NCI-H345 treated with DMSO at 0.1 percent for 48 hours (cell line): ENCODE measurements around the gene CCNC.

Source experiments
- DNase-seq: peaks from one replicate; lab custom pipeline; 2025; ENCODE audit not compliant: unreplicated experiment; lab: John Stamatoyannopoulos, UW

The CCNC gene, protein sequence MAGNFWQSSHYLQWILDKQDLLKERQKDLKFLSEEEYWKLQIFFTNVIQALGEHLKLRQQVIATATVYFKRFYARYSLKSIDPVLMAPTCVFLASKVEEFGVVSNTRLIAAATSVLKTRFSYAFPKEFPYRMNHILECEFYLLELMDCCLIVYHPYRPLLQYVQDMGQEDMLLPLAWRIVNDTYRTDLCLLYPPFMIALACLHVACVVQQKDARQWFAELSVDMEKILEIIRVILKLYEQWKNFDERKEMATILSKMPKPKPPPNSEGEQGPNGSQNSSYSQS

DNA sequence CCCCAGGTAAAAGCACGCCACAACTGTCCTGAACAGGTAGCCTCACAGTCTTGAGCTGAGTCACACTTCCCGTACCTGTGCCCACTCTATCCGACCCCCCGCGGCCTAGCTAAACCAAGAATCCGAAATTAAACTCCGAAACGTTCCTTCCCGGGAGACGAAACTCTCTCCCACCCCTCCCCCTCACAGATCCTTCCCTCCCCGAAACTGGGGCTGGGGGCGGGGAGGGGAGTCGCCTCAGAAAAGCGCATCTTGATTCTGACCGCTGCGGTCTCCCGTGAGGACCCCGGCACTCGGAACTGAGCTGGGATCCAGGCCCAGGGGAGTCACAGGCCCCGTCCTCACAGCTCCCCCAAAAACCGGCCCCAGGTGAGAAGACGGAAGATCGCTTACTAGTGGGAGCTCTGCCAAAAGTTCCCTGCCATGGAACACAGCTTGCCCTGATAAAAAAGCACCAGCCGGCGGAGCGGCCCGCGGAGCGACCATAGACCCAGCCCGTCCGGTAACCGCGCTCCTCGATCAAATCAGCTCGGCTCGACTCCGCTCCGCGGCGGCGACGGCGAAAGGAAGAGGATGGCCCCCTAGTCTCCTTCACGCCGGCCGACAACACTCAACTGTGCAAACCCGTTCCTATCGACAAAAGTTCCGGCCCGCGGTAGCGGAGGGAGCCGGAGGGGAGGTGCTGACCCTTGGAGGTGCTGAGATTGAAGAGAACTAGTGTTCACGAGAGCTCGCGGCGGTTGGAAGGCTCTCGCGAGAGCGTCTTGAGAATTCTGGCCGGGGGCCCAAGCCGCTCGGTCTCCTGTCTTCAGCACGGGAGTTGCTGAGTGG is at the start of gene CCNC:
CCNC (minus strand) TSS at position 558 of the 831 bp plus-strand sequence; CDS start at position 425, 133 bp downstream.
- DNase-seq, result peak; percentile 79

DNA sequence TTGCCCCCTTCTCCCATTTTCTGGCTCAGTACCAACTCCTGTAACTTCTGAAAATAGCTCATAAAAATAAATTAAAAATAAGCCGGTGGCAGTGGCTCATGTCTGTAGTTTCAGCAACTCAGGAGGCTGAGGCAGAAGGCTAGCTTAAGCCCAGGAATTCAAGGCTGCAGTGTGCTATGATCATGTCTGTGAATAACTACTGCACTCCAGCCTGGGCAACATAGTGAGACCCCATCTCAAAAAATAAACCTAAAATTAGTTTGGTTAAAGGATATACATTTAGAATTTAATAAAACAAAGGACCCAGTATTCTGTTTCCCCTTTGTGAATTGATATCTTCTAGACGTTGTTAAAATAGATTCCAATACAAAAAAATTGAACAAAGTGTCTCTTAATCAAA is 48.7 kb upstream of the CCNC start:
- DNase-seq, result no peak

DNA sequence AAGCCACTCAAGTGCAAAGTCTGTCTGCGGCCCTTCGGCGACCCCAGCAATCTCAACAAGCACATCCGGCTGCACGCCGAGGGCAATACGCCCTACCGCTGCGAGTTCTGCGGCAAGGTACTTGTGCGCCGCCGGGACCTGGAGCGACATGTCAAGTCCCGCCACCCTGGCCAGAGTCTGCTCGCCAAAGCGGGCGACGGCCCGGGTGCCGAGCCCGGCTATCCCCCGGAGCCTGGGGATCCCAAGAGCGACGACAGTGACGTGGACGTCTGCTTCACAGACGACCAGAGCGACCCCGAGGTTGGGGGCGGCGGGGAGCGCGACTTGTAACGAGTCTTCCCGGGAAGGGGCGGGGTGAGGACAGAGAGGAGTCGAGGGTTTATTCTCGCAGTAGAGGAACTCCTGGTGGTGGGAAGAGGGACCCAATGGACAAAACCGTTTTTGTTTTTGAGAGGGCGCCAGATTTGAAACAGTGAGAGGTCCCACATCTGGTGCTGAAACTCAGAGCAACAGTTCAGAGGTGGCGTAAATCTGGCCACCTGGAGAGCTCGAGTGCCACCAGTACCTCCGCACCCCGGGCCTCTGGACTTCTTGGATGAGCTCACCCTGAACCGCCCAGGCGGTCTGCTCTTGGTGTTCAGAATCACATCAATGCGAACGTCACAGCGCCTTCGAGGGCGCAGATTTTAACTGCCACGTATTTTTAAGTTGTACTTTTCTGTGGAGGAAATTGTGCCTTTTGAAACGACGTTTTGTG is 46.1 kb upstream of the CCNC start:
- DNase-seq, result peak; percentile 43

DNA sequence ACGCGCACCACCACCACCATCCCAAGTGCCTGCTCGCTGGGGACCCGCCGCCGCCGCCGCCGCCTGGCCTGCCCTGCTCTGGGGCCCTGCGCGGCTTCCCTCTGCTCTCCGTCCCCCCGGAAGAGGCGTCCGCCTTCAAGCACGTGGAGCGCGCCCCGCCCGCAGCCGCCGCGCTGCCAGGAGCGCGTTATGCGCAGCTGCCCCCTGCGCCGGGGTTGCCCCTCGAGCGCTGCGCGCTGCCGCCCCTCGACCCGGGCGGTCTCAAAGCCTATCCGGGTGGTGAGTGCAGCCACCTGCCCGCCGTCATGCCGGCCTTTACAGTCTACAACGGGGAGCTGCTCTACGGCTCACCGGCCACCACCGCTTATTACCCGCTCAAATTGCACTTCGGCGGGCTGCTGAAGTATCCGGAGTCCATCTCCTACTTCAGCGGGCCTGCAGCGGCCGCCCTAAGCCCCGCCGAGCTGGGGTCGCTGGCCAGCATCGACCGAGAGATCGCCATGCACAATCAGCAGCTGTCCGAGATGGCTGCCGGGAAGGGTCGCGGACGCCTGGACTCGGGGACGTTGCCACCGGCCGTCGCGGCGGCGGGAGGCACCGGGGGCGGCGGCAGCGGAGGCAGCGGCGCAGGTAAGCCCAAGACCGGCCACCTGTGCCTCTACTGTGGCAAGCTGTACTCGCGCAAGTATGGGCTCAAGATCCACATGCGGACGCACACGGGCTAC is 45.4 kb upstream of the CCNC start:
- peak; percentile 52 for DNase-seq

DNA sequence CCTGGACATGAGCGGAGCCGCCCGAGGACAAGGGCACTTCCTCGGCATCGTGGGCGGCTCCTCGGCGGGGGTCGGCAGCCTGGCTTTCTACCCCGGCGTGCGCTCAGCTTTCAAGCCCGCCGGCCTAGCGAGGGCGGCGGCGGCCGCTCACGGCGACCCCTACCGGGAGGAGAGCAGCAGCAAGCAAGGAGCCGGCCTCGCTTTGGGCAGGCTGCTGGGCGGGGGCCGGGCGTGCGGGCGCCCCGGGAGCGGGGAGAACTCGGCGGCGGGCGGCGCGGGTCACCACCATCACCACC is 44.9 kb upstream of the CCNC start:
- DNase-seq, result peak; percentile 52

DNA sequence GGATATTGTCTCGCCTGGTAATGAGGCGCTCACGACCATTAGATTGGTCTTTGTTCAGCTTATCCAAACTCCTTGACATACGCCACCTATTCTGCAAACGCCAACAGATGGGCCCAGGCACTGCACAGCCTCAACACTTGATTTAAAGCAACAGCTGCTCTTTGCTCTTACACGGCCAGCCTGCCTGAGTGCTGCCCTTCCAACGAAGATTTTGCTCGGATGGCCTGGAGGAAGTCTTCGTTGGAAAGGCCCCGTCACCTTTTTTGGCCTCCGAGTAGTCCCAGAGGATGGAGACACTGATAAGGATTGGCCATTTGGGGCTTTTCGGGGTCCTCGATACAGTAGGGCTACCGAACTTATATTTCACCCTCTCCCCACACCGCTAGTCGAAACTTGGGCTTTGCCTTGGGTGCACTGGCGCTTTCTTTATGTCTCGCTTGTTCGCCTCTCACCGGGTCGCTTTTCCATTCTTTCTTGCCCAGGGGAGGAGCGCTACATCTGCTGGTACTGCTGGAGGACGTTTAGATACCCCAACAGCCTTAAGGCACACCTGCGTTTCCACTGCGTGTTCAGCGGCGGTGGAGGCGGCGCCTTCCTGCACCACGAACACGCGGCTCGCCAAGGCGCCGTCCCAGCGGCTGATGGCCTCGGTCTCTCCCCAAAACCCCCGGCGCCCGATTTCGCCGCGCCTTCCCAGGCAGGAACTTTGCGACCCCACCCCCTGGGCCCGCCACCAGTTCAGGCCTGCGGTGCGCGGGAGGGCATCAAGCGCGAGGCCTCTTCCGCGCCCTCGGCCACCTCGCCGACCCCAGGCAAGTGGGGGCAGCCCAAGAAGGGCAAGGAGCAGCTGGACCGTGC is 44.3 kb upstream of the CCNC start:
- DNase-seq, result peak; percentile 44

DNA sequence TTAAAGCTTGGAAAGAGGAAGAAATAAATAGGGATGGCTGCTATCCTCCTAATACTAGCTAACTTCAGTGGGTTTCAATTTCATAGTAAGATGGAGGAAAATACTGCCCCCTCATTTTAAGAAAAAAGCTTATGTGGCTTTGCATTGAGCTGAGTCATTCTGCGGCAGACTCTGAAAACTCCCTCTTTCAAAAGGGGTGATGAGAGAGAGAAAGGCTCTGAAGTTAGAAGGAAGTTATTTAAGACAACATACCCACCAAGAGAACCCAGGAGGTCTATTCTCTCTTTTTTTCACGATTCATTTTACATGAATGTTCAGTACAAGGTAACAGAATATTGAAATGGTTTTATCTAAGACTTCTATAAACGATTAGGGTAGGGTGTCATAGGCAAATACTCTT is 42.7 kb upstream of the CCNC start:
- DNase-seq, result no peak

DNA sequence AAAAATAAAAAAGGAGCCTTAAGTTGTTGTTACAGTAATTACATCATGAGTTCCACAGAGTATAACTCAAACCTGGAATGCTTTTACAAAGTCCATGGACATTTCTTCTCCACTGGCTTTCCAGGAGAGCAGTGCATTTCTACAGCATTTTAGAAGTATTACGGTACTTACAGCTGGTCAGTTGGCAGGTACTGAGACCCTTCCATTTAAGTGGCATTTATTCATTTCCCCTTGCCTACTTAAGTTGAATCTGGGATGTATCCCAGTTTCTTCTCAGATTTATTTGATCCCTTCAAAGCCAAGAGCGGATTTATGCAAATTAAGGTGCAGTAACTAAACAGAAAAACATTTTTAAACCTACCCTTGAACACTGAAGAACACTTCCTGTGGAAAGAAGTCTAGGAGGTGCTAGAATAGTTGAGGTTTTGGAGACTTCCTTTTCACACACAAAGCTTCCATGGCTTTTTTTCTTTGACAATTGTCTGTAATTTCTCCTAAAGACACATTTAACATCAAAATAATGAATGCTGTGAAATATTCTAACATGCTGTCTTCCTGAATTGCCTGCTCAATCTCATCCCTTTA is 41.5 kb upstream of the CCNC start:
- no peak for DNase-seq

DNA sequence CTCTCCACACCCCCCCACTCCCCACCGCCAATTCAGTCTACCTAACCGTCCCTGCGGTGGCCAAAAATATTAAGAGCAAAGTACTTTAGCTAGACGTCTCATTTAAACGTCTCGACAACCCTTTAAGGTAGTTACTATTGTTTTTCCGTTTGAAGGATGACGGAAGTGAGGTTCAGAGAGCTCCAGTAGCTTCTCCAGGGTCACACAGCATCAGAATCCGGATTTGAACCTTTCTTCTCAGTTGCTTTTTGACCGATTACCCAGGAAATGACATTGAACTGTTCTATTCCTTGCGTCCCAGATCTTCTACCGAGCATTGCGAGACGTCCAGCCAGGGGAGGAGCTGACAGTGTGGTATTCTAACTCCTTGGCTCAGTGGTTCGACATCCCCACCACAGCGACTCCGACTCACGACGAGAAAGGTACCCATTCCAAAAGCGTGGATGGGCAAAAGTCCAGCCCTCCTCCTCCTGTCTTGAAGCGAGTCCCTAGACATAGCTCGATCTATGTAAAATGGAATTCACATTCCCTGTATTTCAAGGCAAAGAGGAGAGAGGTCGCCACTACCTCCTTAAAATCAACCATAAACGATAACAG is 40.5 kb upstream of the CCNC start:
- DNase-seq, result no peak

DNA sequence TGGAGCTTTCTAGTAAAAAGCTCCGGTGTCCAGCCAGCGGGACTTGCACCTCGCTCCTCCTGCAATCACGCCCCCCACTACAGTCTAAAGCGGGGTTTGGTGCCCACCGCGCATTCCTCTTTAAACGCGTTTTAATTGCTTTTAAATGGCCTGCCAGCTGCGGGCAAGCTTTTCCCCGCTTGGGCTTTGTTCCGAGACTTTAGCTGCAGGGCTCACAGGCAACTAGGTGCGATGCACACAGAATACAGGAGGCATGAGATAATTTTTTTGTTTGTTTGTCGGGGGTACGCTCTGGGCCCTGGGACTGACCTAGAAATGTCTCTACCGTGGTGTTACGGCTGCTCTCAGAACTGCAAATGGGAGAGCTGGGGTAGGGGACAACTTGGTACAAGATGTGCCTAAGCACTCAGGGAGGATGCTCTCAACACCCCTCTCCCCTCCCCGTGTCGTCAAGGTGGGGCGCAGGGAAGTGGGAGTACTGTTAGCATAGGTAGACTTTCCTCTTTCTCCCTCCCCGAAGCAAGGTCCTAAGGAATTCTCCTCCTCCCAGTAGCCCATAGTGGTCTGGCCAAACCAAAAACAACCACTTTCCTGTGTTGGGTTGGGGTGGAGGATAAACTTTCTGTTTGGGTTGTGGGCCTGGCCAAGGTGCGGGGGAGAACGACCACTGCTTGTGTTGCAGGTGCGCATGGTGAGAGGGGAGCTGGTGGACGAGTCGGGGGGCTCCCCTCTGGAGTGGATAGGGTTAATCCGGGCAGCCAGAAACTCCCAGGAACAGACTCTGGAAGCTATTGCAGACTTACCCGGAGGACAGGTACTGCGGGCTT is 39.8 kb upstream of the CCNC start:
- no peak for DNase-seq

DNA sequence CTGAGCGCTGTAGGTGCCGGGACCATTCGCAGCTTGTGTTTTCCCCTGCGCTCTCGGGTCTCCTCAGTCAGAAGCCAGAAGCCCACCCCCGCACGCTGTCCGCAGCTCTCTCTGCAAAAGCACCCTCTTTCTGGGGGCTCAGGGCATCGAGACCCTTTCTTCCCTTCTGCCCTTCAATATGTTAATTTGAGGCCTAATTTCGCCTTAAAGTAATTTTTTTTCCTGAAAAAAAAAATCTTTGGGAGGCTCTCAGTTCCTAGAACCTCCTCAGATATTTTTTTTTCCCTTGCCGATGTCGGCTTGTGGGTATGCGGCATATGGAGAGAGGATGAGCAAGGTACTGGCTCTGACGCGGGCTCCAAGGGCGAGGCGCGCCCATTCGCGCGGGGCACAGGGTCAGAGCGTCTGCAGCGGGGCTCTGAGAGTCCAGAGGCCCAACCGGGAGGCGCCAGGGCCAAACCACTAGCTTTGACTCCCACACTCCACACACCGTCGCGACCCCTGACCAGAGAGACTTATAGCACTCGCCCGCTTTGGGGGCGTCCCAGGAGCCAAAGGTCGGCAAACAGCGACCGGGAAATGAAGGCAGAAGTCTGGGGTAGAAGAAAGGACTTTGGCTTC is 39.1 kb upstream of the CCNC start:
- DNase-seq, result no peak

DNA sequence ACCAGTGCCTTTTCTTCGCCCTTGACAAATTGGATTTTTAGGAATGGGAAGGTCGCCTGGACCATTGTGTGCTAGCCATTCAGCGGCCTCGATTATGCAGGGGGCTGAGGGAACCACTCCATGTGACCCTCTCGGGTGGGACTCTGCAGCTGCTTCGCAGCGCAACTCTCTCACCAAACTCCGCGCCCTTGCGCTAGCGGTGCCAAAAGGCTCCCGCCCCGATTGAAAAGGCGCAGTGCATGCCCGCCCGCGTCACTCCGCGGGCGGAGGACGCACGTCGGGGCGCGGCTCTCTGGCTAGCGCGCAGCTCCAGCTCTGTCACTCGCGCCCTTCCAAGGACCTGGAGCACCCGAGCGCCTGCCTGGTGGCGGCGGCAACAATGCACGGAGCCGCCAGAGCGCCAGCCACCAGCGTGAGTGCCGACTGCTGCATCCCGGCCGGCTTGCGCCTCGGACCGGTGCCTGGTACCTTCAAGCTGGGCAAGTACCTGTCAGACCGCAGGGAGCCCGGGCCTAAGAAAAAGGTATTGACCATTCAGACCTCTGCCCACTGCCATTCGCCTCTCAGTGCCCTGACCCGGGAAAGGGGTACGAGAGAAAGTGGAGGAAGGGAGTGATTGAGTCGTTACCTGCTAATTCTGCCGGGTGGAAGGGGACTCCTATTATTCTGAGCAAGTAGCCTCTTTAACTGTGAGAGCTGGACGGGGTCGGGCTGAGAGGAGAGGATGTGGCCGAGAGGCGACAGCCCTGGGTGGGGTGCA is 38.4 kb upstream of the CCNC start, which contains the start of gene PRDM13:
PRDM13 (plus strand) TSS at position 178 of the 760 bp plus-strand sequence; CDS start at position 380, 202 bp downstream.
- DNase-seq, result no peak

DNA sequence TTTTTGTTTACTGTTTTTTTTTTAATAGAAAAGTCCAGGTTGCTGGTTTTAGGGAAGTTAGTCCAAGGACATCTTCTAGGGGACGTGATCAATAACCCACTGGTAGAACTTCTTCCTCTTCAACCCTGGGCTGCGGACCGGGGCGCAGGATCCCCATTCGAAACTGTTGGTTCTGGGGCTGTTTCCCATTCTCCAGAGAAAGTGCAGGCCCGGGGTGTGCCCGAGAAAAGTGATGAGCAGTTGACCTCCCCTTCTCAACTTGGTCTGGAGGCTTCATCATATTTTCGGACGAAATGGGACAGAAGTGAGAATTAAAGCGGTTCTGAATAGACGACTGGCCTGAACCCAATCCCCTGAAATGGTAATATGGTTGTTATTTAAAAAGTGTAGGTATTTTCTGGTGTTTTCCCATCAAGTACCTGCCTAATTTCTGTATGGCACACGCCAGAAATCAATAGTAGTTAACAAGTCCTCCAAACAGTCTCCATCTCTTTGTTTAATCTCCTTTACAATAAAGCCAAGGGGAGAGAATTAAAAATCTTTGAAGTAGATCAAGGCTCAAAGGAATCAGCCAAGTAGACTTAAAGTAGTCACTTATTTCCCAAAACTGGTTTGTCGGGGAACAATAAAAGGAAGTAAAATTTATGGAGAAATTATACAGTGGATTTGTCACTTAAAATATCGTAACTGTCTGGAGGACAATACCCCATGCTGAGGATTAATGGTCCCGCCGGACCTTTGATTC is 37.6 kb upstream of the CCNC start:
- no peak for DNase-seq

DNA sequence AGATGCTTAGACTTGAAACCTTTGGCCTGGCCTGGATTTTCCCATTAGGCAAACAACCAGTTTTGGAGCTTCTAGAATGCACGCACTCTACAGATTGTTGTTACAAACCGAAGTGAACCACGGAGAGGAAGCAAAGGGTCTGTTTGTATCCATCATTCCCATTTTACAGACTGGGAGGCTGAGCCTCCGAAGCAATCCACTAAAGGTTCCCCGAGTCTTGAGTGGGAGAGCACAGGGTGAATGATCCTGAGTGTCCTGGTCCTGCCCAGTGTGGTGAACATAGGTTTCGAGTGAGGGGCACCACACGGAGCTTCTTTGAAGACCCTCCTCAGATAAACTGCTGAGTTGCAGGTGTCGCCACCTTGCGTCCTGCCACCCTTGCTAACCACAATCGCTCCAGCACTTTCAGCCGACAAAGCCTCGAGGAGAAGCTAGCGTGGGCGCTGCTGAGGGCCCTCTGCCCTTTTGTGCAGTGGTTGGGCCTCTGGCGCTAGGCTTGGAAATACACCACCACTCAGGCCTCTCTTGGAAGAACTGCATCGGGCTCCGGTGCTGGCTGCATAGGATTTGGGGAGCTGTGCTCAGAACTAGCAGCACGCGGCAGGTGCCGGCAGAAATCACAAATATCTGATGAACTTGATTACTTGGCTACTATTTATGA is 36.7 kb upstream of the CCNC start:
- DNase-seq, result no peak

DNA sequence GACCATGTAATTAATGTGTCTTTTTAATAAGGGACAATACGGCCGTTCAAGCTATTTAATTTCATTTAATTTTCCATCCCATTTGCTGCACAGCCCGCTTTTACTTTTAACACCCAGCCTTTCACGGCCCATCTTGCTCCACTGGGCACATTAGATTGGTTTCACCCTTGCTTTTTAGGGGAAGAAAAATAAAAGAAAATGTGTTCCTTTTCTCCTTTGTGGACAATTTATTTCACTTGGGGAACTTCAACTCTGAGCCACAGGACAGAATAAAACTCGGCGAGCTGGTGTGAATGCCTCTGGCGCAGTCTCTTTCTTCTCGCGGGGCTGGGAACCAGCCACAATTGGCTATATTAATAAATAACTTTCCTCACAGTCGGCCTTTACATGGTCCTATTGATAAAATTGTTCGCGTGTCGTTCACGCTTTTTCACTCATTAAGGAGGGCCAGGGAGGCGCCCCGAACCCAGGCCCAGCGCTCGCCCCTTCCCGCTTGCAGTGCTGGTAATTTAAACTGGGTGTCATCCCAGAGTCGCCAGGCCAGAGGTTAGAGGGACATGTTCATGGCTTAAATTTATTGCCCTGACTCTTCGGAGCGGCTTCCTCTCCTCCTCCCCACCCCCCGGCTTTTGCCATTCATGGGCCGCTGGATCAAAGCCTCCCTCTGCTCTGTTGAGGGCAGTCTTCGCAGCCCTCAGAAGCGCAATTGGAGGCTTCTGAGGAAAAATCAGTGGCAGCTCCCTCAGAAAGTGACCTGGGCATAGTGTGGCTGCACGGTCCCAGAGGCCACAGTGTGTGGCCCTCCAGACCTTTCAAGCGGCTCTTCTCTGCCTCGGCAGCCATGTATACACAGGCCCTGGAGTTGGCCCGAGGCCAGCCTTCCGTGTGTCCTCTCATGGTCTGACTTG is 36.0 kb upstream of the CCNC start:
- DNase-seq, result no peak
